Naive B cell (primary cell): ENCODE measurements around the gene ADGRV1. TPM values are rescaled to one million over a fixed set of nuclear protein-coding genes. Genes with fewer than 3 reads are reported as not detected.

Source experiments
- ATAC-seq, 2 donors: fragments of 150-1000 bp; cut with Tn5 transposase; 2 replicates each; pipeline ENCODE4 v1.10.0; 2021; ENCODE audit warnings: low read depth in 2 of 2, mild to moderate bottlenecking in 2 of 2, moderate library complexity in 2 of 2
- DNase-seq: peaks from one replicate; pipeline ENCODE4 v3.0.0; 2022
- H3K27ac Mint-ChIP-seq, 6 donors: one replicate each; pipeline ENCODE4 v1.8.0; 2020 to 2022; ENCODE audit warnings: mild to moderate bottlenecking in 6 of 6, mixed read lengths in 6 of 6, moderate library complexity in 5 of 6, inconsistent platforms in 2 of 6
- H3K27me3 Mint-ChIP-seq, 3 donors: one replicate each; pipeline ENCODE4 v1.8.0; 2021 to 2022; ENCODE audit warnings: mixed read lengths in 3 of 3, mild to moderate bottlenecking in 1 of 3
- H3K36me3 Mint-ChIP-seq, 2 donors: one replicate each; pipeline ENCODE4 v1.8.0; 2020 to 2022; ENCODE audit warnings: mixed read lengths in 2 of 2, inconsistent platforms in 1 of 2, mild to moderate bottlenecking in 1 of 2
- H3K4me1 Mint-ChIP-seq, 3 donors: one replicate each; pipeline ENCODE4 v1.8.0; 2020 to 2022; ENCODE audit warnings: mixed read lengths in 3 of 3, inconsistent platforms in 1 of 3, mild to moderate bottlenecking in 1 of 3, moderate library complexity in 1 of 3
- H3K4me3 Mint-ChIP-seq, 8 donors: one replicate each; pipeline ENCODE4 v1.8.0; 2020 to 2022; ENCODE audit warnings: mild to moderate bottlenecking in 8 of 8, mixed read lengths in 8 of 8, moderate library complexity in 8 of 8, inconsistent platforms in 2 of 8
- H3K9me3 Mint-ChIP-seq, 7 donors: one replicate each; pipeline ENCODE4 v1.8.0; 2020 to 2022; ENCODE audit warnings: mixed read lengths in 7 of 7, mild to moderate bottlenecking in 5 of 7, inconsistent platforms in 2 of 7, moderate library complexity in 1 of 7
- polyA plus RNA-seq, 6 donors: library from polyadenylated mRNA; unstranded; fragments of 300-500 nt; fragmentation: Illumina TruSeq; gene quantifications; one replicate each; pipeline ENCODE4 v1.2.3, GENCODE V29; 2021; ENCODE audit warnings: low read depth in 6 of 6

Gene ADGRV1, protein sequence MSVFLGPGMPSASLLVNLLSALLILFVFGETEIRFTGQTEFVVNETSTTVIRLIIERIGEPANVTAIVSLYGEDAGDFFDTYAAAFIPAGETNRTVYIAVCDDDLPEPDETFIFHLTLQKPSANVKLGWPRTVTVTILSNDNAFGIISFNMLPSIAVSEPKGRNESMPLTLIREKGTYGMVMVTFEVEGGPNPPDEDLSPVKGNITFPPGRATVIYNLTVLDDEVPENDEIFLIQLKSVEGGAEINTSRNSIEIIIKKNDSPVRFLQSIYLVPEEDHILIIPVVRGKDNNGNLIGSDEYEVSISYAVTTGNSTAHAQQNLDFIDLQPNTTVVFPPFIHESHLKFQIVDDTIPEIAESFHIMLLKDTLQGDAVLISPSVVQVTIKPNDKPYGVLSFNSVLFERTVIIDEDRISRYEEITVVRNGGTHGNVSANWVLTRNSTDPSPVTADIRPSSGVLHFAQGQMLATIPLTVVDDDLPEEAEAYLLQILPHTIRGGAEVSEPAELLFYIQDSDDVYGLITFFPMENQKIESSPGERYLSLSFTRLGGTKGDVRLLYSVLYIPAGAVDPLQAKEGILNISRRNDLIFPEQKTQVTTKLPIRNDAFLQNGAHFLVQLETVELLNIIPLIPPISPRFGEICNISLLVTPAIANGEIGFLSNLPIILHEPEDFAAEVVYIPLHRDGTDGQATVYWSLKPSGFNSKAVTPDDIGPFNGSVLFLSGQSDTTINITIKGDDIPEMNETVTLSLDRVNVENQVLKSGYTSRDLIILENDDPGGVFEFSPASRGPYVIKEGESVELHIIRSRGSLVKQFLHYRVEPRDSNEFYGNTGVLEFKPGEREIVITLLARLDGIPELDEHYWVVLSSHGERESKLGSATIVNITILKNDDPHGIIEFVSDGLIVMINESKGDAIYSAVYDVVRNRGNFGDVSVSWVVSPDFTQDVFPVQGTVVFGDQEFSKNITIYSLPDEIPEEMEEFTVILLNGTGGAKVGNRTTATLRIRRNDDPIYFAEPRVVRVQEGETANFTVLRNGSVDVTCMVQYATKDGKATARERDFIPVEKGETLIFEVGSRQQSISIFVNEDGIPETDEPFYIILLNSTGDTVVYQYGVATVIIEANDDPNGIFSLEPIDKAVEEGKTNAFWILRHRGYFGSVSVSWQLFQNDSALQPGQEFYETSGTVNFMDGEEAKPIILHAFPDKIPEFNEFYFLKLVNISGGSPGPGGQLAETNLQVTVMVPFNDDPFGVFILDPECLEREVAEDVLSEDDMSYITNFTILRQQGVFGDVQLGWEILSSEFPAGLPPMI (N-terminal part only)
- polyA plus RNA-seq, result under 1 TPM in 1 of 6 donors, not detected in 5; 0.62 TPM

DNA sequence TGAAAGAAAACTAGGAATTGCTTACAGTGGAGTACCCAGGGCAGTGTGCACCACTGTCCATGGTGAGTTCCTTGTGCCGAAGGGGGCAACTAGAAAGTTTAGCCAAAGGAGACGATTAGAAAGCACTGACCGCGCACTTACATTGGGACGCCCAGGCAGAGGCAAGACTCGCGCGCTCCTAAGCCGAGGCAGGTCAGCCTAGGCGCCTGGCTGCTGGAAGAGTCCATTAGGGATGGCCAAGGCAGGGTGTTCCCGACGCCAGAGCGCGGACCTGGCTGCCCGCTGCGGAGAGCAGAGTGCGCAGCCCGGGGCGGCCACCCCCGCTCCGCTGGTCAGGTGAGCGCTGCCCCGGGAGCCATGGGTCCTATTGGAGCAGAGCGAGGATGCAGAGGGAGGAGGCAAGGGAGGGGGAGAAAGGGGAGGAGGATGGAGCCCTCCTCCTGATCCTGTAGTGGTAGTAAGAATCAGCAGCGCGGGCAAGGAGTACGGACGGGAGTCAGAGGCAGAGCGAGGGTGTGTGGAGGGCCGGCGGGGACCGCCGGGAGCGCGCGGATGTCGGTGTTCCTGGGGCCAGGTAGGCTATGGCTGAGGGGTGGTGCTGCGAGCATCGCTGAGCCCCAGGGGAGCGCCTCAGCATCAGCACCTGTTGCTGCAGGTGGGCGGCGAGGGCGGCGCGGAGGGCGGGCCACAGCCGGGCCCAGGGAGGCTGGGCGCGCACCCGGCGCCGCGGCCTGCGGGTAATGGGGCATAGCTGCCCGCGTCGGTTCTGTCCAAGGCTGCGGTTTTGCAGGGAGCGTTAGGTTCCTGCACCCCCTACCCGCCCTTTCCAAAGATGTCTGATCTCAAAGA, at the start of gene ADGRV1:
Gene ADGRV1, plus strand, starts transcription at position 454 of the 849 bp plus-strand sequence. Its CDS starts 99 bp downstream, at position 553.
- peaks cover 67 to 75% (median 71%) of the 10 kb centered on the region in 3 donors for H3K27me3 Mint-ChIP-seq

DNA sequence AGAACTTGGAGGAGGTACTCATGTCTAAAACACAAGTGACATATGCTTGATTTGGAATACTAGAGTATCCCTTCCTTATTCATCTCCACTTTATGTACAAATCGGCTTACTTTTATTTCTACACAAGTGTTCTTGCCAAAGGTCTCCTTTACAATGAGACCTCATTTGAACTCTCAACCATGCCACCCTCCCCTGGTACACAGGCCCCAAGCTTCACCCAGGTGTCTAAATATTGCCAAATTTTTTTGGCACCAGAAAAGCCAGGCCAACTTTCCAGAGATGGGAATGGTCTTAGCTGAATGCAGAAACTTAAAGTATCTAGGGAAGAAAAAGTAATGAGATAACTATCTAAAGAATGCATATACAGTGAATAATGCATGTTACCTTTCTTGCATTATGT, 48.2 kb upstream of the ADGRV1 start:
- Mint-ChIP-seq H3K27me3 (no peaks in the 10 kb centered on the region), H3K9me3 (peaks cover 0 to 4% (median 0%) of the 10 kb centered on the region in 7 donors), H3K36me3 (peaks cover 0 to 19% of the 10 kb centered on the region in 2 donors), H3K27ac (no peak overlapping the region), H3K4me1 (no peaks in the 10 kb centered on the region), H3K4me3 (peak overlapping the region in 1 of 8 donors; percentile 53)
- no peak for DNase-seq
- no peak for ATAC-seq

More for the DNA sequence above, at the start of gene ADGRV1:
- no peaks in the 10 kb centered on the region for H3K9me3 Mint-ChIP-seq
- DNase-seq (peak; percentile 7), ATAC-seq (peak; percentile 67 to 77)
- H3K36me3 Mint-ChIP-seq, result no peaks in the 10 kb centered on the region
- H3K4me3 Mint-ChIP-seq, result peak within 1 kb of the TSS; percentile 49 to 76 (median 70)
- H3K27ac Mint-ChIP-seq, result peak within 1 kb of the TSS in 1 of 6 donors; percentile 53
- peaks cover 13 to 15% (median 15%) of the 10 kb centered on the region in 3 donors for H3K4me1 Mint-ChIP-seq

DNA sequence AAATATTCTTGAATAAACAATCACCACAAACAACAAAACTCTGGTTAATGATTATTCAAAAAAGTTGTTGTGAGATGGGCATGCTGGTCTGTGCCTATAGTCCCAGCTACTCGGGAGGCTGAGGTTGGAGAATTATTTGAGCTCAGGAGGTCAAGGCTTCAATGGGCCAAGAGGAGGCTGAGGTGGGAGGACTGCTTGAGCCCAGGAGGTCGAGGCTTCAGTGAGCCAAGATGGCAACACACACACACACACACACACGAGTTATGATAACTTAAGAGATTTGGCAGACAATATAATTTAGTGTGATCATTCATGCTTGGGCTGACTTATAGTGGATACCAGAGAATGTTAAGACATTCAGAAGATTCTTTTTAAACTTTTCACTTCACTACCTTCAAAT, 44.1 kb upstream of the ADGRV1 start:
- peaks cover 0 to 2% (median 0%) of the 10 kb centered on the region in 7 donors for H3K9me3 Mint-ChIP-seq
- H3K27ac Mint-ChIP-seq, result peak overlapping the region in 2 of 6 donors; percentile 57 to 86
- DNase-seq, result no peak
- no peak for ATAC-seq
- H3K4me3 Mint-ChIP-seq, result no peak overlapping the region
- peaks cover 0 to 9% (median 0%) of the 10 kb centered on the region in 3 donors for H3K4me1 Mint-ChIP-seq
- no peaks in the 10 kb centered on the region for H3K27me3 Mint-ChIP-seq
- peaks cover 11 to 17% of the 10 kb centered on the region in 2 donors for H3K36me3 Mint-ChIP-seq

DNA sequence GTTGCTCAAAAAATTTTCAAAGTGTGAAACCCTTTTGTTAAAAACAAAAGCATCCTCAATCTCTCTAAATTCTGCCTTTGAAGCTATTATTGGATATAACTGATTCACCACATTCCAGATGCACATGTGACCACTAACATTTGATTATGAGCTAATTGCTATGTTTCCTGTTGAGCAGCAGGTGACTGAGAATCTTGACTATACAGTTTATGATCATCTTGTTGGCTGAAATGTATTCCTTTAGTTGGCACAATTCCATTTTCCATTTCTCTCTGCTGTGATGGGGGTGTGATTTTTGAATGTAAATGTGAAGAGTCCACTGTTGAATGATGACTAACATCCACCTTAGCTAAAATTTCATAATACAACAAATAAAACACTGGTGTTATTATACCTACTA, 39.9 kb upstream of the ADGRV1 start:
- H3K36me3 Mint-ChIP-seq, result peaks cover 34 to 35% of the 10 kb centered on the region in 2 donors
- H3K4me3 Mint-ChIP-seq, result no peak overlapping the region
- no peak for DNase-seq

DNA sequence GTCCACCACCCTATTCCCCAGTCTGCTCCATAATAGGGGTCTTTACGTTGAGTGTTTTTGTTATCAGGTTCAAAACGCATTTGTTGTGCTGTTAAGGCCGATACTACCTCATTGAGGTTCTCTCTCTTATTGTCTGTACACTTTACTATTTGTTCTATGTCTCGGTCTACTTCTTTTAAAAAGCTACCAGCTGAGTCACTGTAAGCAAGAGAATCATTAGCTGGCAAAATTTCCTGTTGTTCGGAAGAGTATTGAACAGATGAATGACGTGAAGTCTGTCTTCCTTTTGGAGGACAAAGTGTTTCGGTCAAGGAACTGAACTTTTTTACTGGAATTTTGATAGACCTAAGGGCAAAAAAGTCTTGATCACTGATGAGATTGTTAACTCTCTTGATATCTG, 39.5 kb upstream of the ADGRV1 start:
- peaks cover 34 to 35% of the 10 kb centered on the region in 2 donors for H3K36me3 Mint-ChIP-seq
- H3K4me3 Mint-ChIP-seq, result no peak overlapping the region
- ATAC-seq, result no peak

More for the DNA sequence above, 39.9 kb upstream of the ADGRV1 start:
- H3K9me3 Mint-ChIP-seq, result peaks cover 0 to 2% (median 0%) of the 10 kb centered on the region in 7 donors
- H3K27me3 Mint-ChIP-seq, result no peaks in the 10 kb centered on the region
- H3K4me1 Mint-ChIP-seq, result peaks cover 0 to 16% (median 0%) of the 10 kb centered on the region in 3 donors
- ATAC-seq, result no peak
- peak overlapping the region in 1 of 6 donors; percentile 37 for H3K27ac Mint-ChIP-seq

DNA sequence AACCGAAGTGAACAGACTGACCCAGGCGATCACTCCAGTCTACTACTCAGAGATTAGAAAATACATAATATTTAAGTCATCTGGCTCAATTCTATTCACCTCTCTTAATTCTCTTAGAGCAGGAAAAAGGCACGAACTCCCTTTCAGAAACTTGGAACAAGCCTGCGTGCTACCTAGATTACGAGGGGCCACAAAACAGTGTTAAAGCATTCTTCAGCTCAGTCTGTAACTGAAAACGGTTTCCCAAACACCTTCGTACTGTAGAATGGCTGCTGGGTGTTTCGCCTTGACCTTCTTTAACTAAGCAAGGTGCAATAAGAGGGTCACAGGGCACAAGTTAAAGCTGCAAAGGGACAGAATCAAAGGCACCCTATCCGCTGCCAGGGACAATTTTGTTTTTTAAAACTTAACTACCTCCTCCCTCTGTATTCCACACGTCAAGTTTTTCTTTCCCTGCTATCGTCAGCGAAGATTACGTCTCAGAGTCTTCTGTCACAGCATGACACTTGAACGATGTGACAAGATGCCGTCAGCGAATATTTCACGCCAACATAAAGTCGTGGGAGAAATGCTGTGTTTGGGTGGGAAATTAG, 29.9 kb upstream of the ADGRV1 start:
- ATAC-seq (no peak), DNase-seq (no peak)
- peak overlapping the region; percentile 85 to 99 (median 96) for H3K27ac Mint-ChIP-seq
- peaks cover 0 to 7% of the 10 kb centered on the region in 2 donors for H3K36me3 Mint-ChIP-seq
- H3K4me3 Mint-ChIP-seq, result peak overlapping the region; percentile 95 to 100 (median 100)
- H3K9me3 Mint-ChIP-seq, result no peaks in the 10 kb centered on the region
- peaks cover 21 to 41% (median 28%) of the 10 kb centered on the region in 3 donors for H3K4me1 Mint-ChIP-seq
- H3K27me3 Mint-ChIP-seq, result peaks cover 10 to 14% (median 12%) of the 10 kb centered on the region in 3 donors

More for the DNA sequence above, 39.5 kb upstream of the ADGRV1 start:
- no peak for DNase-seq
- Mint-ChIP-seq H3K27me3 (no peaks in the 10 kb centered on the region), H3K9me3 (peaks cover 0 to 2% (median 0%) of the 10 kb centered on the region in 7 donors), H3K27ac (no peak overlapping the region), H3K4me1 (peaks cover 0 to 16% (median 0%) of the 10 kb centered on the region in 3 donors)

DNA sequence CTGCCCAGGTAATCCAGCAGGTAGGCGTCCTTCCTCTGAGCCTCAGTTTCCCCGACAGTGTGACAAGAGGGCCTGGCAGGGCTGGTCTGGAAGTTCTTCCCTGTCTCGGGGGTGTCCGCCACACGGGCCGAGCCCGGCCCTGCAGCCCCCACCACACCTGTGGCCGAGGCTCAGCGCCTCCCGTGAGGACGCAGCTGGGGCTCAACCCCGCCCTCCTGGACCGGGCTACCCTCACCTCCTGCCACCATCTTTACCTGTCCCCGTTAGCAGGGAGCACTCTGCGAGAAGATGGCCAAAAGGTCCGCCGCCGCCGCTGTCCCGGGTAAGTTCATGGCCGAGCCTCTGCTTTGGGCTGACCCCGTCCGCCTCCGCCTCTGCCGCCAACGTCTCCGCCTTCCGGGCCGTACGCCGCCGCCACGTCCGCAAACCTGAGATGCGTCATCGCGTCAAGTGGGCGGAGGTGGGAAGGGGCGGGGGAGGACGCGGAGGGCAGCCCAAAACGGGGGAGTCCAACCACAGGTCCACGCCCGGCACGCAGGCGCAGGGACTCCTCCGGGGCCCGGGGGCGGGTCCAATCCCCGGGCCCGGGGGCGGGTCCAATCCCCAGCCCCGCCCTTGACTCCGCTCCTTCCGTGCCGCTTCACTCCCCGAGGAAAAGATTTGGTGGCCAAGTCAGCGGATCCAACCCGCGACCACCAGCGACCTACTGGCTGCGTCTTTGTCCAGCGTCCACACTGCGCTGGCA, 29.2 kb upstream of the ADGRV1 start, which contains the start of gene LYSMD3:
Gene LYSMD3, minus strand, starts transcription at position 391 of the 745 bp plus-strand sequence. CDS start 4,295 bp downstream, outside the sequence.
- Mint-ChIP-seq H3K27ac (peak within 1 kb of the TSS; percentile 96 to 99 (median 98)), H3K4me3 (peak within 1 kb of the TSS; percentile 95 to 100 (median 100)), H3K27me3 (peaks cover 13 to 21% (median 19%) of the 10 kb centered on the region in 3 donors), H3K36me3 (peaks cover 0 to 7% of the 10 kb centered on the region in 2 donors), H3K4me1 (peaks cover 21 to 41% (median 28%) of the 10 kb centered on the region in 3 donors), H3K9me3 (no peaks in the 10 kb centered on the region)
- ATAC-seq (peak; percentile 84 to 85), DNase-seq (peak; percentile 96)

DNA sequence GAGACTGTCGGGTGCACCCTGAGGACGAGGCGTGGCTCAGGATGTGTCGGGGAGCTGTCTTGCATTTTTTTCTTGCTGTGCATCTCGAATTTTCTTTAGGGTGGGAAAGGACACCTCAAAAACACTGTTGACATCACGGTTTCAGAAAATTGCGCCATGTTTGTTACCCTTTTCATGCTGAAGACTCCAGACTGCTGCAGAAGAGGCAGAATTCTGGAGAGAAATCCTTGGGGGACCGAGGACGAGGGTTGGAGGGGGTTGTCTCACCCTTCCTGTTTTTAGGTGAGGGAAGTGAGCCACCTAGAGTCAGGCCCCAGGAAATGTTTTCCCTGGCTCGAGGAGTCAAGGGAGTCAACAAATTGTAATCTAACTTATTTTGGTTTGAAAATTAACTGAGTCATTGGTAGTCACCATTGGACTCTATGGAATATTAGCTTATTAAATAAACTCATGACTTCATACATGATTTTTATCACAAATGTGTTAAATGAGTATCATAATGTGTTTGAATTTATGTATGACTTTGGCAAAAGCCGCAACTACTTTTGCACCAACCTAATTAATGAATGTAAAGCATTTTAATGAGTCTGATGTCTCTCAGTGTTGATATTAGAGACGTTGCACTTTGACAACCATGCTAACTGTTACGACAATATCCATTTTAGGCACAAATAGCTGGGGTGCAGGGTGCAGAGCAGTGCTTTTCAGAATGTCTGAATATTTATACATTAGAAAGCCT, 28.5 kb upstream of the ADGRV1 start:
- ATAC-seq (peak; percentile 55 to 58), DNase-seq (no peak)
- Mint-ChIP-seq H3K4me3 (peak overlapping the region; percentile 95 to 100 (median 100)), H3K36me3 (peaks cover 0 to 2% of the 10 kb centered on the region in 2 donors), H3K27ac (peak overlapping the region; percentile 96 to 99 (median 98)), H3K4me1 (peaks cover 21 to 39% (median 28%) of the 10 kb centered on the region in 3 donors), H3K9me3 (no peaks in the 10 kb centered on the region), H3K27me3 (peaks cover 15 to 23% (median 23%) of the 10 kb centered on the region in 3 donors)

DNA sequence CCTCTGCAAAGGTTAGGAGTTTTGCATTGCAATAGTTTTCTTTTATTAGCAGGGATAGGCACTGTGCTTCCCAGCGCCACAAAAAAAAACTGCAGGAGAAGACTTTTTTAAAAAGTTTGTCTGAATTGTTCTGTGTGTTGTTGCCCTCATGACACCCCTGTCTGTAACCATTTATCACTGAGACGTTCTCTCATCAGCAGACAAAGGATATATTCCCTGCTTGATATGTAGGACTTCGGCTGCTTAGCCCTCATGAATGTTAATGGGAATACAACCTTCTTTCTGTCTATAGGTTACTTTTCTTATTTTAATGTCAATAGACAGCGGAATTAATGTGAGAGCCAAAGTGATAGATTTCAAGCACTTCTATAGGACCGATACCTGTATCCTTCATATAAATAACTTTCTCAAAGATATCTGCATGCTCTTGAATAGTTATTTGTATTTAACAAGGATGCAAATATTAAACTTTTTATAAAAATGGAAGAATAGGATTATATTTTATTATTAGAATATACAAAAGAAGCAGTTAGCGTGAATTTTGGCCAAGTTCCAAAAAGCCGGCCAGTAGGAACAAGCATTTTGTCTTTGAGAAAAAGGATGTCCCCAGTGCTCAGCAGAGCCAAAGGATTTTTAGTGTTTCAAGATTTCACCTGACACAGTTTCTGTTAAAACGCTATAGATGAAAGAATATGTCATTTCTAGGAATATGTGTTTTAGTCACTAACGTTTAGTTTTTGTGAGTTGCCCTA, 27.7 kb upstream of the ADGRV1 start:
- Mint-ChIP-seq H3K4me3 (peak overlapping the region in 6 of 8 donors; percentile 45 to 100 (median 98)), H3K27me3 (peaks cover 21 to 31% (median 30%) of the 10 kb centered on the region in 3 donors), H3K36me3 (no peaks in the 10 kb centered on the region), H3K4me1 (peaks cover 21 to 35% (median 26%) of the 10 kb centered on the region in 3 donors), H3K9me3 (no peaks in the 10 kb centered on the region), H3K27ac (peak overlapping the region in 2 of 6 donors; percentile 96 to 98)
- ATAC-seq (no peak), DNase-seq (no peak)

DNA sequence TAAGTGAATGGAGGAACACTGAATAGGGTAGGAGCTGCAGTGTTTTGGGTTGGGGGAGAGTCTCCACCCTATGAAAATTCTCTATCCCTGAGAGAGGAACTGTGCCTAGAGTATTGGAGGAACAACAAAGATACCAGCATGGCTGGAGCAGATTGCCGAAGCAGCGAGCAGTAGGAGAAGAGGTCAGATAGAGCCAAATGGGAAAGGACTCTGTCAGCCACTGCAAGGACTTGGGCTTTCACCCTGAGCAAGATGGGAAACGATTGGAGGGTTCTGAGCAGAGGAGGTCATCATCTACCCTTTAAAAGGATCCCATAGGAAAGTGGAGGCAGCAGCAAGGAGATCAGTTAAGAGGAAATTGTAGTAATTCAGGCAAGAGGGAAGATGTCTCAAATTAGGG, 24.8 kb upstream of the ADGRV1 start:
- no peaks in the 10 kb centered on the region for H3K9me3 Mint-ChIP-seq
- DNase-seq (no peak), ATAC-seq (no peak)
- peaks cover 24 to 43% (median 39%) of the 10 kb centered on the region in 3 donors for H3K27me3 Mint-ChIP-seq
- H3K4me1 Mint-ChIP-seq, result peaks cover 0 to 8% (median 3%) of the 10 kb centered on the region in 3 donors
- H3K36me3 Mint-ChIP-seq, result no peaks in the 10 kb centered on the region
- H3K27ac Mint-ChIP-seq, result no peak overlapping the region
- no peak overlapping the region for H3K4me3 Mint-ChIP-seq
